ENCODE results near the gene ITIH3. TPM values are rescaled to one million over a fixed set of nuclear protein-coding genes. Genes with fewer than 3 reads are reported as not detected.
A peak's percentile ranks its signal among the peaks of the same experiment; 100 is the strongest.

ITIH3 gene
- total RNA-seq, 1 experiment from 2014 or later = not detected

- ChIA-PET CTCF (interaction anchor here (0.6 kb wide), 3 partner anchors 34 to 121 kb away, joined by 3 to 10 read pairs (median 5); no protein-coding TSS in a partner anchor), POLR2A (ENCODE audit: low non-redundant PET) (no interaction called here)
- no TSS peak for BruUV-seq (replicated peaks)
- H3K27ac ChIP-seq (ENCODE audit: low read depth, low read length, poor library complexity, severe bottlenecking) = no peak overlapping the region
- H3K27me3 ChIP-seq (replicated peaks; ENCODE audit: insufficient read depth, low read depth, low read length, poor library complexity) = no peaks in the 10 kb centered on the region
- no peaks in the 10 kb centered on the region for H3K4me1 ChIP-seq (ENCODE audit: insufficient read depth, low read length, poor library complexity, severe bottlenecking)
- no peaks in the 10 kb centered on the region for H3K9me3 ChIP-seq (ENCODE audit: low read depth, low read length, poor library complexity, severe bottlenecking)
- no peaks in the 10 kb centered on the region for H3K36me3 ChIP-seq (ENCODE audit: insufficient read depth, low read length, poor library complexity, severe bottlenecking)
- TF ChIP-seq CTCF (conservative IDR thresholded peaks at IDR 0.05; ENCODE audit: low read depth, low read length) (no peak), EZH2 (IDR thresholded peaks at IDR 0.05; ENCODE audit: borderline replicate concordance, low read depth, low read length, poor library complexity, severe bottlenecking) (no peak)
- no peak overlapping the region for H3K4me3 ChIP-seq (ENCODE audit: low read depth, low read length, poor library complexity, severe bottlenecking)
- intact Hi-C loops (cut with micrococcal nuclease; ENCODE audit: unreplicated experiment) = no loop called here
- DNase-seq (ENCODE audit: low spot score) = no peak
Observed at GRCh38 chr3:52845157-52845556, 50.6 kb downstream of the ITIH3 start.

GRCh38 chr3:52845691-52846431 is 51.3 kb downstream of the ITIH3 start:
- no TSS peak for BruUV-seq (replicated peaks)
- intact Hi-C loops (cut with micrococcal nuclease; ENCODE audit: unreplicated experiment) = no loop called here
- no peaks in the 10 kb centered on the region for H3K36me3 ChIP-seq (ENCODE audit: insufficient read depth, low read length, poor library complexity, severe bottlenecking)

GRCh38 chr3:52846432-52846965 is 51.9 kb downstream of the ITIH3 start:
- ChIA-PET POLR2A (ENCODE audit: low non-redundant PET) (no interaction called here), CTCF (no interaction called here)
- intact Hi-C loops (cut with micrococcal nuclease; ENCODE audit: unreplicated experiment) = no loop called here
- no peaks in the 10 kb centered on the region for H3K4me1 ChIP-seq (ENCODE audit: insufficient read depth, low read length, poor library complexity, severe bottlenecking)
- H3K27ac ChIP-seq (ENCODE audit: low read depth, low read length, poor library complexity, severe bottlenecking) = no peak overlapping the region
- H3K4me3 ChIP-seq (ENCODE audit: low read depth, low read length, poor library complexity, severe bottlenecking) = no peak overlapping the region
- no peak for DNase-seq (ENCODE audit: low spot score)
- TF ChIP-seq EZH2 (IDR thresholded peaks at IDR 0.05; ENCODE audit: borderline replicate concordance, low read depth, low read length, poor library complexity, severe bottlenecking) (no peak), CTCF (conservative IDR thresholded peaks at IDR 0.05; ENCODE audit: low read depth, low read length) (no peak)
- no peaks in the 10 kb centered on the region for H3K36me3 ChIP-seq (ENCODE audit: insufficient read depth, low read length, poor library complexity, severe bottlenecking)
- H3K27me3 ChIP-seq (replicated peaks; ENCODE audit: insufficient read depth, low read depth, low read length, poor library complexity) = no peaks in the 10 kb centered on the region
- no TSS peak for BruUV-seq (replicated peaks)
- H3K9me3 ChIP-seq (ENCODE audit: low read depth, low read length, poor library complexity, severe bottlenecking) = no peaks in the 10 kb centered on the region

More at GRCh38 chr3:52845691-52846431, 51.3 kb downstream of the ITIH3 start:
- Histone ChIP-seq H3K27me3 (replicated peaks; ENCODE audit: insufficient read depth, low read depth, low read length, poor library complexity) (no peaks in the 10 kb centered on the region), H3K9me3 (ENCODE audit: low read depth, low read length, poor library complexity, severe bottlenecking) (no peaks in the 10 kb centered on the region), H3K4me1 (ENCODE audit: insufficient read depth, low read length, poor library complexity, severe bottlenecking) (no peaks in the 10 kb centered on the region), H3K27ac (ENCODE audit: low read depth, low read length, poor library complexity, severe bottlenecking) (no peak overlapping the region), H3K4me3 (ENCODE audit: low read depth, low read length, poor library complexity, severe bottlenecking) (no peak overlapping the region)
- TF ChIP-seq CTCF (conservative IDR thresholded peaks at IDR 0.05; ENCODE audit: low read depth, low read length) = peak; percentile 49
- no peak for TF ChIP-seq EZH2 (IDR thresholded peaks at IDR 0.05; ENCODE audit: borderline replicate concordance, low read depth, low read length, poor library complexity, severe bottlenecking)
- ChIA-PET CTCF (interaction anchor here (0.6 kb wide), 3 partner anchors 33 to 122 kb away, joined by 3 to 10 read pairs (median 5); no protein-coding TSS in a partner anchor), POLR2A (ENCODE audit: low non-redundant PET) (no interaction called here)
- no peak for DNase-seq (ENCODE audit: low spot score)

Measured in A673 (cell line).